ENCODE results near the gene GSTM4. TPM values are rescaled to one million over a fixed set of nuclear protein-coding genes. Genes with fewer than 3 reads are reported as not detected.
A peak's percentile ranks its signal among the peaks of the same experiment; 100 is the strongest.

The GSTM4 gene
- total RNA-seq, 4 donors from 2014 or later, result 14.7 to 29.8 (median 20.8) TPM

- DNase-seq (ENCODE audit: low spot score) (no peak), ATAC-seq (ENCODE audit: low FRiP score) (no peak)
- no peak for TF ChIP-seq CTCF (IDR thresholded peaks at IDR 0.05)
Observed at GRCh38 chr1:109634771-109635750, 20.8 kb upstream of the GSTM4 start.

- TF ChIP-seq CTCF (IDR thresholded peaks at IDR 0.05), result no peak
- ATAC-seq (ENCODE audit: low FRiP score) (no peak), DNase-seq (ENCODE audit: low spot score) (no peak)
Observed at GRCh38 chr1:109635862-109636200, 20.1 kb upstream of the GSTM4 start.

- DNase-seq (ENCODE audit: low spot score) (no peak), ATAC-seq (ENCODE audit: low FRiP score) (peak; percentile 68)
- TF ChIP-seq CTCF (IDR thresholded peaks at IDR 0.05), result no peak
Observed at GRCh38 chr1:109636201-109636952, 19.5 kb upstream of the GSTM4 start.

- DNase-seq (ENCODE audit: low spot score) (no peak), ATAC-seq (ENCODE audit: low FRiP score) (no peak)
- no peak for TF ChIP-seq CTCF (IDR thresholded peaks at IDR 0.05)
Observed at GRCh38 chr1:109637446-109637845, 18.5 kb upstream of the GSTM4 start.

- DNase-seq (ENCODE audit: low spot score), result no peak
- TF ChIP-seq CTCF (IDR thresholded peaks at IDR 0.05), result no peak
Observed at GRCh38 chr1:109639063-109639840, 16.6 kb upstream of the GSTM4 start.

GRCh38 chr1:109639841-109640184 lies 16.1 kb upstream of the GSTM4 start:
- no peak for DNase-seq (ENCODE audit: low spot score)
- ATAC-seq (ENCODE audit: low FRiP score), result no peak
- TF ChIP-seq CTCF (IDR thresholded peaks at IDR 0.05), result no peak

More at GRCh38 chr1:109639063-109639840, 16.6 kb upstream of the GSTM4 start:
- no peak for ATAC-seq (ENCODE audit: low FRiP score)

Data from omental fat pad (tissue), 4 donors.